ENCODE results near the gene CCDC141. TPM values are rescaled to one million over a fixed set of nuclear protein-coding genes. Genes with fewer than 3 reads are reported as not detected.
"Not testable (repeated sequence)": the region's sequence is repeated elsewhere in the genome, so short reads cannot be mapped to it uniquely, and the experiment has no call there.

The CCDC141 gene
- total RNA-seq, 2 experiments from 2014 or later, result 2.6 TPM

GRCh38 chr2:178982652-178983051 lies 67.3 kb downstream of the CCDC141 start:
- H3K36me3 Mint-ChIP-seq (ENCODE audit: low read depth); H3K4me3 Mint-ChIP-seq; DNase-seq; CTCF ChIA-PET; H3K27me3 Mint-ChIP-seq; H3K9me3 Mint-ChIP-seq; H3K27ac Mint-ChIP-seq; H3K4me1 Mint-ChIP-seq; POLR2A ChIA-PET: not testable (repeated sequence)

DNA sequence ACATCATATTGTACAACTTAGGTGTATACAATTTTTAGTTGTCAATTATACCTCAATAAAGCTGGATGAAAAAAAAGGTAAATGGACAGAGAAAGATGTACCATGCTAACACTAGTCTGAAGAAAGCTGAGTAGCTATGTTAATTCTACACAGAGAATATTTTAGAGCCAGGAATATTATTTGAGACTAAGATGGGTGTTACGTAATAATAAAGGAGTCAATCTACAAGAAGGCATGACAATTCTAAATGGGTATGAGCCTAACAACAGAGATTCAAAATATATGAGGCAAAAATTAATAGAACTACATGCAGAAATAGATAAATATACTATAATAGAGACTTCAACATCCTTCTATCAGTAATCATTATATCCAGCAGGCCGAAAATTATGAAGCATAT lies 69.1 kb downstream of the CCDC141 start:
- no peaks in the 10 kb centered on the region for H3K4me1 Mint-ChIP-seq
- H3K4me3 Mint-ChIP-seq, result no peak overlapping the region
- CTCF ChIA-PET, result no interaction called here
- no peaks in the 10 kb centered on the region for H3K36me3 Mint-ChIP-seq (ENCODE audit: low read depth)
- POLR2A ChIA-PET, result interaction anchor here (0.7 kb wide), 1 partner anchor 618 kb away, joined by 3 read pairs; no protein-coding TSS in a partner anchor
- H3K9me3 Mint-ChIP-seq, result no peaks in the 10 kb centered on the region
- H3K27me3 Mint-ChIP-seq, result no peaks in the 10 kb centered on the region
- no peak overlapping the region for H3K27ac Mint-ChIP-seq
- no peak for DNase-seq

DNA sequence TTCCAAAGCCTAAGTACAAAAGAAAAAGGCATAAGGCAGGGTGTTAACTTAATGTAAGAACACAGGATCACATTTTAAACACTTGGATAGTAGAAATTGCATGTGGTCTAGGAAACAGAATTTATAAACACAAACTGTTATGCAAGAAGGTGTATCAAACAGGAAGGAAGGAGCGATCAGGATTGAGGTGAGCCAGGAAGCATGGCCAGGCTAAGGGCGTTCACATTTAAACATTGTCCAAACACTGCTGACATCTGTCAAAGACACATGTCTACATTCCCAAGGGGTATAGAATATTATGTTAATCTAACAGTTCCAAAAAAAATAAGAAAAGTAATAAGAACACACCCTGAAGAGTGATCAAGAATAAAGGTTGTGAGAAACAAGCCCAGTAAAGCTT lies 71.3 kb downstream of the CCDC141 start:
- Mint-ChIP-seq H3K4me1 (no peaks in the 10 kb centered on the region), H3K4me3 (no peak overlapping the region), H3K27ac (no peak overlapping the region), H3K27me3 (no peaks in the 10 kb centered on the region), H3K36me3 (ENCODE audit: low read depth) (no peaks in the 10 kb centered on the region), H3K9me3 (no peaks in the 10 kb centered on the region)
- CTCF ChIA-PET, result no interaction called here
- POLR2A ChIA-PET, result no interaction called here
- no peak for DNase-seq

- ChIA-PET CTCF (no interaction called here), POLR2A (no interaction called here)
- DNase-seq, result no peak
- Mint-ChIP-seq H3K27ac (no peak overlapping the region), H3K9me3 (no peaks in the 10 kb centered on the region), H3K4me1 (no peaks in the 10 kb centered on the region), H3K4me3 (no peak overlapping the region), H3K27me3 (no peaks in the 10 kb centered on the region), H3K36me3 (ENCODE audit: low read depth) (no peaks in the 10 kb centered on the region)
Measured at GRCh38 chr2:178976351-178976750, 73.6 kb downstream of the CCDC141 start.

DNA sequence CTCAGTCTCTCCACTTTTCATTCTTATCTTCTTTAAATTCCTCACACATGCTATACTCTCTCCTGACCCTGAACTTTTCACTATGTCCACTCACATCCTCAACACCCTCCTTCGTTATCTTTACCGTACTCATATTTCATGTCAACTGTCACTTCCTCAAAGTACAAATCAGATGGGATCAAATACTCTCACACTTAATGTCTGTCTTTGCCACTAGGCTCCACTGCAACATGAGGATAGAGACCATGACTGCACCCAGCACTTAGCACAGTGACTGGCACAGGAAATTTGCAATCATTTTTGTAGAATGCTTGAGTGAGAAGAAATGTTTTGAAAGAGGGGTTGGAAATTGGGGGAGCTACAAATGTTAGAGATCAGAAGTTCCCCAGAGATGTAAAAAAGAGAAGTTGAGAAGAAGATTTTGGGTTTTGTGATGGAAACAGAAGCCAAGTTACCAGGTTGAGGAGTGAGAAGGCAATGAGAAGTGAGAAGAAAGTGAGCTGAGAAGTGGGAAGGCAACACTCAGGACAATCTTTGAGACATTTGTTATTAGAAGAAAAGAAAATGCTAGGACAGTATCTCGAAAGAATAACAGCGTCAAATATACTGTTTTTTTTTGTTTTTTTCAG lies 87.0 kb downstream of the CCDC141 start:
- ChIA-PET CTCF (no interaction called here), POLR2A (no interaction called here)
- Mint-ChIP-seq H3K4me3 (no peak overlapping the region), H3K9me3 (peaks cover 2% of the 10 kb centered on the region), H3K36me3 (ENCODE audit: low read depth) (no peaks in the 10 kb centered on the region), H3K27ac (no peak overlapping the region), H3K27me3 (no peaks in the 10 kb centered on the region), H3K4me1 (no peaks in the 10 kb centered on the region)
- no peak for DNase-seq

DNA sequence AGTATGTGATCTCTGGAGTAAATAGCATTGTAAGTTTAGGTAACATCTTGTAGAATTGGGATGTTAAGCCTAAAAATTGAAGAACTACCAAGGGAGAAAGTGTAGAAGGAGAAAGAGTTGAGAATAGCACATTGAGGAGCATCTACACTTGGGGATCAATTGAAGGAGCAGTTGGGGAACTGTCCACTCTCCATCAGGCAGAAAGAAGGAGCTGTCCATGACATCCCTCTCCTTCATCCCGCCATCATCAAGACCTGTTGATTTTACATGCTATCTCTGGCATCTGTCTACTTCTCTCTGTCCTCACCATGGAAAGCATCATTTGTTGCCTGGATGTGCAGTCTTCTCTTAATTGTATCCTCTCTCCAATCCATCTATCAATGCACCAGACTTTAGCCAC lies 87.8 kb downstream of the CCDC141 start:
- Mint-ChIP-seq H3K36me3 (ENCODE audit: low read depth) (no peaks in the 10 kb centered on the region), H3K4me1 (no peaks in the 10 kb centered on the region), H3K27me3 (no peaks in the 10 kb centered on the region), H3K9me3 (peaks cover 2% of the 10 kb centered on the region), H3K4me3 (no peak overlapping the region), H3K27ac (no peak overlapping the region)
- CTCF ChIA-PET, result no interaction called here
- DNase-seq, result no peak
- POLR2A ChIA-PET, result no interaction called here

- no peak for DNase-seq
- ChIA-PET POLR2A (no interaction called here), CTCF (no interaction called here)
- H3K9me3 Mint-ChIP-seq, result no peaks in the 10 kb centered on the region
- H3K4me1 Mint-ChIP-seq, result no peaks in the 10 kb centered on the region
- H3K27me3 Mint-ChIP-seq, result no peaks in the 10 kb centered on the region
- no peak overlapping the region for H3K4me3 Mint-ChIP-seq
- no peak overlapping the region for H3K27ac Mint-ChIP-seq
- H3K36me3 Mint-ChIP-seq (ENCODE audit: low read depth), result no peaks in the 10 kb centered on the region
Measured at GRCh38 chr2:178954049-178954448, 95.9 kb downstream of the CCDC141 start.

DNA sequence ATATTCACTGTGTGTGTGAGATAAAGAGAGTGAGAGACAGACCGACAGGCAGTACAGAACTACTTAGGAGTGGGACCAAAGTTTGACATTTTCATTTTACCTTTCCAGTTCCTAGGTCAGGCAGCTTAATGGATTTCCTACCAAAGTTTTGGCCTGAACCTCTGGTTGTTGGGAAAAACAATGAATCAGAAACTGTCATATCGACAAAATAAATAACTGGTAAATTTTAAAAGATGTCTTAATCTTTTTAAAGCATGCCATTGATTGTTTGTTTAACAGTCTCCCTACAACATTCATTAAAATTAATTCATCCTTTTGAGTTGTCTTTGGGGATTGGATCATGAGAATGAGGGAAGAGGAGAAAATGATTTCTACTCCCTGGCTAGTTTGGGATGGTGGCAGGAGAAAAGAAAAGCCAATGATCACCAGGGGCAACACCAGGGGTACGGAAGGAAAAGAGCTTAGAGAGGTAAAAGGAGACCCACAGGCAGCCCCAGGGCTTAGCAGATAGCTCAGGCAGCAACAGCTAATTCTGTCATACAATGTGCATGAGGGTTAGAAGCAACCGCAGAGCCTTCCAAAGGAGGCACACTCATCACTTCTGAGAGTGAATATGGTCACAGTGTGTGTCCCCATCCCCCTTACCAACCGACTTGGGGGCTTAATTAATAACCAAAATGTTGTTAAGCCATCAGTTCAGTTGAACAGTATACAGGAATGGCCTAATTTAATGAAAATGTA lies 98.5 kb downstream of the CCDC141 start:
- H3K9me3 Mint-ChIP-seq, result no peaks in the 10 kb centered on the region
- H3K27me3 Mint-ChIP-seq, result no peaks in the 10 kb centered on the region
- ChIA-PET CTCF (no interaction called here), POLR2A (no interaction called here)
- DNase-seq, result no peak
- no peak overlapping the region for H3K27ac Mint-ChIP-seq
- H3K4me1 Mint-ChIP-seq, result no peaks in the 10 kb centered on the region
- no peaks in the 10 kb centered on the region for H3K36me3 Mint-ChIP-seq (ENCODE audit: low read depth)
- H3K4me3 Mint-ChIP-seq, result no peak overlapping the region

DNA sequence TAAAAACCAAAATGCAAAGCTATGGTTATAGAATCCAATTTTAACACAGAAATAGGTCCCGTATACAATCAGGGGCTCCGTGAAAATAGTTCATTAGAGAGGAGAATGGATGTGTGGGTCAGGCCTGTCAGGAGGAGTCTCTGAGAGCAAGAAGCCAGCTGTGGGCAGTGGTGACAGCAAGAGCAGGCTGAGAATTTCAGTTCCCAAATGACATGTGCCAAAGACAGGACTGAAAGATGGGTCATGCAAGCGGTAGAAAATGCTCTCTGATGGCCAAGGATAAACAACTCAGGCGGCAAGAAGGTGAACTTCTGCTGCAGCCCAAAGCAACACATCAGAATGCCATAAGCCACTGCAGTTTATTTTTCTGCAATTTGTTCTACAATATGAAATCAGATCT lies 100.4 kb downstream of the CCDC141 start:
- CTCF ChIA-PET, result no interaction called here
- POLR2A ChIA-PET, result no interaction called here

DNA sequence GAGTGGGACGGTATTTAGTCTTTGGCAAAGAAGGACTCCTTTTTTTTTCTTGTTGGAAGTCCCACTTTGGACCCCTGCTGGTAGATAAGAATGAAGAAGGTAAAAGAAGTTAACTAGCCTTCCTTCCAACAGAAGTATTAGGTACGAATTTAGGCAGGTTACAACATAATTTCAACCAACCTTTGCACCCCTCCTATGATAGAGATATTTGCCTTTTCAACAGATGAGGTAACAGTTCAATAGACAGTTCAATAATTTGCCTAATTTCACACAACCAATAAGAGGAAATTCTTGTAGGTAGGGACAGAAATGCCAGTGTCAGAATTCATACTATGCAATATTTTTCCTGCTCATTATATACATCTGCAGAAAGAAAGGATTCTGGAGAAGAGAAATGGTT lies 100.8 kb downstream of the CCDC141 start:
- DNase-seq, result no peak
- H3K27me3 Mint-ChIP-seq, result no peaks in the 10 kb centered on the region
- CTCF ChIA-PET, result no interaction called here
- POLR2A ChIA-PET, result no interaction called here
- no peak overlapping the region for H3K4me3 Mint-ChIP-seq
- H3K27ac Mint-ChIP-seq, result no peak overlapping the region
- no peaks in the 10 kb centered on the region for H3K36me3 Mint-ChIP-seq (ENCODE audit: low read depth)
- H3K4me1 Mint-ChIP-seq, result no peaks in the 10 kb centered on the region
- H3K9me3 Mint-ChIP-seq, result no peaks in the 10 kb centered on the region

More for the DNA sequence above, 100.4 kb downstream of the CCDC141 start:
- Mint-ChIP-seq H3K27ac (no peak overlapping the region), H3K36me3 (ENCODE audit: low read depth) (no peaks in the 10 kb centered on the region), H3K9me3 (no peaks in the 10 kb centered on the region), H3K27me3 (no peaks in the 10 kb centered on the region), H3K4me1 (no peaks in the 10 kb centered on the region), H3K4me3 (no peak overlapping the region)
- no peak for DNase-seq

DNA sequence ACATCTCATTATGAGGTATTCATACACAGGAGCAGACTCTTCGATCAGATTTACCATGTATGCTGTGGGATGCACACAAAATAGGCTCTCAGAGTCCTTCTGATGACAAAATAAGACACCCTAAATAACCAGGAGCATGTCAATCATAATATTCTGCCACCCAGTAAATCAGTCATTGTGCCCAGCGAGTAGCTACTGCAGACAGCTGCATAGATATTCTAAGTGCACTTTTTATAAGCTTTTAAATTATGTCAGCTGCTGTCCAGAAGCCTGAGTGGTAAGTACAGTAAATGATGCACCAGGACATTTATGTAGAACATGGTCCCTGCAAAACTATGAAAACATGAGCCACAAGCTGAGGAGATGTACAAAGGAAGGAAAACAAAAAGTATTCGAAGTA lies 102.9 kb downstream of the CCDC141 start:
- DNase-seq, result no peak
- Mint-ChIP-seq H3K36me3 (ENCODE audit: low read depth) (no peaks in the 10 kb centered on the region), H3K27me3 (no peaks in the 10 kb centered on the region), H3K27ac (no peak overlapping the region), H3K4me1 (no peaks in the 10 kb centered on the region), H3K4me3 (no peak overlapping the region), H3K9me3 (no peaks in the 10 kb centered on the region)
- ChIA-PET CTCF (interaction anchor here (0.7 to 1.2 kb wide), 2 partner anchors 10 to 183 kb away, joined by 3 read pairs; no protein-coding TSS in a partner anchor), POLR2A (no interaction called here)

DNA sequence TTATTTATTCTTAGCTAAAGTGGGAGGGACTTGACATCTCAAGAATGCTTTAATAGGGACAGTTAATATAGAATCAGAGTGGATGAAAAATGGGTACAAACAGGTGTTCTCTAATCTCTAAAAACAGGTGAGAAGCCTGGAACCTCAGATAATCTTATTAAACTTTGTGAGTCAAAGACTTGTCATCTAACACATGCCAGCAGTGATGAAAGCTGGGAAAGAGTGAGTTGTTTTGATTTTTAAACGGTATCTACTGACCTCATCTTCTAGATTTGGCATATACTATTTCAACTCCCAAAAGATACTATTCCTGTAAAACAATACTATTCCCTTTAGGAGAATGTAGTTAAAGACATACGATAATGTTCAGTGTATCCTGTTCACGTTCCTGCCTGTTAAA lies 103.4 kb downstream of the CCDC141 start:
- H3K27me3 Mint-ChIP-seq, result no peaks in the 10 kb centered on the region

DNA sequence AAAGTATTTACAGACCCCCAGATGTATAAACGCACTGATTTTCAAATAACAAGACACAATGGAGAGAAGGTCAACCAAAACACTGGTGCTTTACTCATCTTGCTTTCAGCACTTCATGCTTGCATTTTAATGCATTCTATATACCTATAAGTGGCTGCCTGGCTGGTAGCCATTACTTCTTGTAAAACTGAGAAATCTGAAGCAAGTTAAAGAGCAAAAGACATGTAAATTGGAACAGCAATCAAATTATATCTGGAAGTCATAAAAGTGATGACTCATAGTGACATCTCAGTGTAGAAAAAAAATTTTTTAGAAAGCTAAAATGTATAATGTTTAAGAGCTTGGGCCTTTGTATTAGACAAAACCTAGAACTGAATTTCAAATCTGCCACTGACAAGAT lies 106.2 kb downstream of the CCDC141 start:
- Mint-ChIP-seq H3K27ac (no peak overlapping the region), H3K9me3 (no peaks in the 10 kb centered on the region), H3K4me3 (no peak overlapping the region), H3K4me1 (no peaks in the 10 kb centered on the region), H3K36me3 (ENCODE audit: low read depth) (no peaks in the 10 kb centered on the region), H3K27me3 (no peaks in the 10 kb centered on the region)
- DNase-seq, result no peak
- ChIA-PET POLR2A (no interaction called here), CTCF (no interaction called here)

More for the DNA sequence above, 103.4 kb downstream of the CCDC141 start:
- Mint-ChIP-seq H3K9me3 (no peaks in the 10 kb centered on the region), H3K4me1 (no peaks in the 10 kb centered on the region), H3K36me3 (ENCODE audit: low read depth) (no peaks in the 10 kb centered on the region), H3K27ac (no peak overlapping the region), H3K4me3 (no peak overlapping the region)
- no peak for DNase-seq
- POLR2A ChIA-PET, result no interaction called here
- CTCF ChIA-PET, result no interaction called here

DNA sequence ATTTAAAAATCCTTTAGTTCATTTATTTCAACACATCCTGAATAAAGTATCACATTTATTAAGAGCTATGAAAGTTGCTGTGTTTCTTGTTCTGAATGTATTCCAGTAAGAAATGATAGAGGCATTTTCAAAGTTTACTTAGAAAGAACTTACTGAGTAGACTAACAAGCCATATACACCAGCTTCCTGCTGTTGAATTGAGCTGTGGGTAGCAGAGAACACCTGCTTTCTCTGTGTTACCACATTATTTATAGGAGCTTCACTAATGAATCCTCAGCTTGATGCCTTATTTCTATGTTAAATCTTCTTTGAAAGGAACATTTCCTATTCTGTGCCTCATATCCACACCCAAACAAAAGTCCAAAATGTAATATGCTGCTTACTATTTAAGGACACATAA lies 115.4 kb downstream of the CCDC141 start:
- POLR2A ChIA-PET, result no interaction called here
- Mint-ChIP-seq H3K4me1 (no peaks in the 10 kb centered on the region), H3K27ac (no peak overlapping the region), H3K36me3 (ENCODE audit: low read depth) (no peaks in the 10 kb centered on the region), H3K27me3 (no peaks in the 10 kb centered on the region), H3K9me3 (no peaks in the 10 kb centered on the region), H3K4me3 (no peak overlapping the region)
- CTCF ChIA-PET, result no interaction called here
- no peak for DNase-seq
